ENCODE measurements around the gene TEAD3. TPM values are rescaled to one million over a fixed set of nuclear protein-coding genes. Genes with fewer than 3 reads are reported as not detected.
"Not testable (repeated sequence)": the region's sequence is repeated elsewhere in the genome, so short reads cannot be mapped to it uniquely, and the experiment has no call there.

The TEAD3 gene
- total RNA-seq, 1 donor = not detected

DNA sequence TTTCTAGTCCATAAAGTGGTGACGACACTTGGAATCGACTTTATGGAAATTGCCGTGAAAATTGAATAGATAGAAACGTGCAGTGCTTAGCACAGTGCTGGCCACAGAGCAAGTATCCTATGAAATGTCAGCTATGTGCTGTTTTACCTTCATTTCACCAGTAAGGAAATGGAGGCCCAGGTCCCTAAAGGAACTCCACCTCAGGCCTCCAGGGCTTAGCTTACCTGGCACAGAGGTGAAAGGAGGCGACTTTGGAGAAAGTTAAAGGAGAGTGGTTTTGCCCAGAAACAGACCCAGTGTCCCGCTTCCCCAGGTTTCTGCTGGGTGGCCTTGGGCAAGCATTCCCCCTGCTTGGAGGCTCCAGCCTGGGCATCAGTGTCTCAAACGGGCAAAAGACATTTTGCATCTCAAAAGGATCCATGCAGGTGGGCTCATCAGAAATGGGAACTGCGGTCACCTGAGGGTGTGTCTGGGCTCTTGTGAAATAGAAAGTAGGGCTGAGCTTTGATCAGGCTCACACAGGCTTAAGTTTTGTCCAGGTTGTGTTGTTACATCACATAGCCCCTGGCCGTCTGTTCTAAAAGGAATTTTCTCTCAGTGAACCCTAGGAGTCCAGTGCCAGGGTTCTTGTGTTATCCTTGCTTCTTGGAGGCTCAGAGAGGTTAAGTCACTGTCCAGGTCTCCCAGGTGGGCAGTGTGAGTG lies 22.6 kb upstream of the TEAD3 start:
- H3K4me1 ChIP-seq (ENCODE audit: insufficient read depth, low read length) = peaks cover 22% of the 10 kb centered on the region
- H3K4me3 ChIP-seq (ENCODE audit: low read length) = no peak overlapping the region
- no peaks in the 10 kb centered on the region for H3K9me3 ChIP-seq (ENCODE audit: low read depth, low read length)
- H3K27me3 ChIP-seq (ENCODE audit: insufficient read depth, low read length) = no peaks in the 10 kb centered on the region

DNA sequence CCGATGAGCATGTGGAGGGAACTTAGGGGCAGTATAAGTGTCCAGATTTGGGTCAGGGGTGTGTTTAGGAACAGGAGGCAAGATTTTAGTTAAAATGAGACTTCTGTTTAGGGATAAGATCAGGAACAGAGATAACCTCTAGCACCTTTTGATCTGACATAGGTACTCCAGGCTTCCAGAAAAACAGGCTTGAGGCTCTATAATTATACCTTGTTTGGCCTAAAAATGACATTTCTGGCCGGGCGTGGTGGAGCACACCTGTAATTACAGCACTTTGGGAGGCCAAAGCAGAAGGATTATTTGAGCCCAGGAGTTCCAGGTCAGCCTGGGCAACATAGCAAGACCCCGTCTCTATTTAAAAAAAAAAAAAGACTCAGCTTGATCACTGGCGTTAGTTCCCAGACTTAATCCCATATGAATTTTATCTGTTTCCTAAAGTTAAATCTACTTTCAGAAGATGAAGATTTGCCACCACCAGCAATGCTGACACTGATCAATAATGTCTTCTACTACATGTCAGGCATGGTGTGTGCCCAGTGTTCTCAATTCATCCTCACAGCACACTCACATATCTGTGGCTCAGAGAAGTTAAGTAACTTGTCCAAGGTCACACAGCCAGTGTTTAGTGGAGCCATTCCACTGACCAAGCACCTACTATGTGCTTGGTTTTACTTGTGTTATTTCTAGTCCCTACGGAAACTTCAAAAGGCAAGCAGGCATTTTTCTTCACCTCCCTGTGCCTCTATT lies 21.9 kb upstream of the TEAD3 start:
- H3K27me3 ChIP-seq (ENCODE audit: insufficient read depth, low read length) = no peaks in the 10 kb centered on the region
- H3K4me1 ChIP-seq (ENCODE audit: insufficient read depth, low read length) = peaks cover 21% of the 10 kb centered on the region
- no peak overlapping the region for H3K4me3 ChIP-seq (ENCODE audit: low read length)
- no peaks in the 10 kb centered on the region for H3K9me3 ChIP-seq (ENCODE audit: low read depth, low read length)

DNA sequence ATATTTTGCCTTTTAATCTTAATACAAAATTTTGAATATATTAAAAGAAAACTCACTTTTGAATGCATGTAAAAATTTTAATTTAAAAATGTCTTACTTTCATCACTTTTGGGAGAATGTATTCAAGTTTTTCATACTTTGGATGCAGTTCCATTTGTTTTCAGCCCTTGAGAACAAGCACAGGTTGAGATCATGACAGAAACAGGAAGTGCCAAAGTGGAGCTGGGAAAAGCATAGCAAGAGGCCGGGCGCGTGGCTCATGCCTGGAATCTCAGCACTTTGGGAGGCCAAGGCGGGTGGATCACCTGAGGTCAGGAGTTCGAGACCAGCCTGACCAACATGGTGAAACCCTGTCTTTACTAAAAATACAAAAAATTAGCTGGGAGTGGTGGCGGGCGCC lies 21.1 kb upstream of the TEAD3 start:
- H3K4me1 ChIP-seq (ENCODE audit: insufficient read depth, low read length) = peaks cover 13% of the 10 kb centered on the region
- not testable (repeated sequence) for H3K9me3 ChIP-seq (ENCODE audit: low read depth, low read length); H3K4me3 ChIP-seq (ENCODE audit: low read length); H3K27me3 ChIP-seq (ENCODE audit: insufficient read depth, low read length)

DNA sequence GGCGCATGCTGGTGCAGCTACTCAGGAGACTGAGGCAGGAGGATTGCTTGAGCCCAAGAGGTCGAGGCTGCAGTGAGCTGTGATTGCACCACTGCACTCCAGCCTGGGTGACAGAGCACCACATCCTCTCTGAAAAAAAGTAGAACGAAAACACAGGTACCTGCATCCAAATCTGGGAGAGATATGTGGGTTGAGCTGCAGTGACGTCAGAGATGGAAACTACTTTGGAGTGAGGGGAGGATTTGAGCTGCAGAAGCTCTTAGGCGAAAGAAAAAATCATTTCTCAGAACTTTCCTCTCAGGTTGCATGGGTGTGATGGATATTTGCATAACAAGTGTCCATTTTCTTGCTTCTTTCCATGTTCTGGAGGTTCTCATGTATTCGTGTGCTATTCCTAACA lies 19.8 kb upstream of the TEAD3 start:
- Histone ChIP-seq H3K4me1 (ENCODE audit: insufficient read depth, low read length) (peaks cover under 1% of the 10 kb centered on the region), H3K9me3 (ENCODE audit: low read depth, low read length) (no peaks in the 10 kb centered on the region), H3K4me3 (ENCODE audit: low read length) (no peak overlapping the region), H3K27me3 (ENCODE audit: insufficient read depth, low read length) (no peaks in the 10 kb centered on the region)

DNA sequence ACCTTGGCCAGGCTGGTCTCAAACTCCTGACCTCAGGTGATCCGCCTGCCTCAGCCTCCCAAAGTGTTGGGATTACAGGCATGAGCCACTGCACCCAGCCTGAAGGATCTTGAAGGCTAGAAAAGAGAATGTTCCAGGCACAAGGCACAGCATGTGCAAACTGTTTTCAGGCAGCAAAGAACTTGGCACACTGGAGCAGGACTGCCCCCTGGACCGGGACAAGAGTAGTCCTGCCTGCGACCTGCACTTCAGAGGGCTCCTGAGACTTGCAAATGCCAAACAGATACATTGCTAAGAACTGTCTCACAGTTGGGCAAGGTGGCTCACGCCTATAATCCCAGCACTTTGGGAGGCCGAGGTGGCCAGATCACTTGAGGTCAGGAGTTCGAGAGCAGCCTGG lies 19.1 kb upstream of the TEAD3 start:
- not testable (repeated sequence) for H3K4me1 ChIP-seq (ENCODE audit: insufficient read depth, low read length); H3K9me3 ChIP-seq (ENCODE audit: low read depth, low read length); H3K4me3 ChIP-seq (ENCODE audit: low read length); H3K27me3 ChIP-seq (ENCODE audit: insufficient read depth, low read length)

DNA sequence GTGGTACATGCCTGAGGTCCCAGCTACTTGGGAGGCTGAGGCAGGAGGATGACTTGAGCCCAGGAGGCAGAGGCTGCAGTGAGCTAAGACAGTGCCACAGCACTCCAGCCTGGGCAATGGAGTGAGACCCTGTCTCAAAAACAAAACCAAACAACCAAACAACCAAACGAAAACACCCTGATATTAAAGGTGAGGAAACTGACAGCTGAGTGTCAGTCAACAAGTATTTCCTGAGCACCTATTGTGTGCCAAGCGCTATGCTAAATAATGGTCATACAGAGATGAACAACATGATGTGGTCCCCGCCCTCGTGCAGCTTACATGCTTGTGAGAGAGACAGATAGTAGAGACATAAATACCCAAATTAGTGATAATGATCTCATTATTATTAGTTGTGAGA lies 17.7 kb upstream of the TEAD3 start:
- no peak overlapping the region for H3K4me3 ChIP-seq (ENCODE audit: low read length)
- no peaks in the 10 kb centered on the region for H3K4me1 ChIP-seq (ENCODE audit: insufficient read depth, low read length)
- H3K27me3 ChIP-seq (ENCODE audit: insufficient read depth, low read length) = peaks cover 9% of the 10 kb centered on the region
- H3K9me3 ChIP-seq (ENCODE audit: low read depth, low read length) = no peaks in the 10 kb centered on the region

DNA sequence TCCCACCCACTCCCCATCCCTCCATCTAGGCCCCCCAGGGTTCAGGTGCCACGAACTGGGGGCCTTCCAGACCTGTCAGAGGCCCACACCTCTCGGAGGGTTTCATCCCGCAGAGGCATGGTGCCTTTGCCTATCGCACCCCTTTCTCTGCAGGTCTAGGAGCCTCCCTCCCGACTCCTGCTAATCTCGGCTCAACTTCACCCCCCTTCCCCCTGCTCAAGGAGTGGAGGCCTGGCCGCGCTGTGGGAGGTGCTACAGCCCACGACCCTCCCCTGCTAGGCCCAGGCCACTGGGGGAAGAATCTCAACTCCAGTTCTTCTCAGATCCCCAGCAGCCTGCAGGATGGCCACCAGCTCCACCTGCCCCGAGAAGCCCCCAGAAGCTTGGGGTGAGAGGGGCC lies 15.9 kb upstream of the TEAD3 start, which contains the start of gene TULP1:
TSS of gene TULP1 (minus strand) at position 157 of the 400 bp plus-strand sequence. CDS start at position 119, 38 bp downstream.
- no peak within 1 kb of the TSS for H3K4me3 ChIP-seq (ENCODE audit: low read length)
- H3K4me1 ChIP-seq (ENCODE audit: insufficient read depth, low read length) = no peaks in the 10 kb centered on the region
- no peaks in the 10 kb centered on the region for H3K9me3 ChIP-seq (ENCODE audit: low read depth, low read length)
- peaks cover 9% of the 10 kb centered on the region for H3K27me3 ChIP-seq (ENCODE audit: insufficient read depth, low read length)

DNA sequence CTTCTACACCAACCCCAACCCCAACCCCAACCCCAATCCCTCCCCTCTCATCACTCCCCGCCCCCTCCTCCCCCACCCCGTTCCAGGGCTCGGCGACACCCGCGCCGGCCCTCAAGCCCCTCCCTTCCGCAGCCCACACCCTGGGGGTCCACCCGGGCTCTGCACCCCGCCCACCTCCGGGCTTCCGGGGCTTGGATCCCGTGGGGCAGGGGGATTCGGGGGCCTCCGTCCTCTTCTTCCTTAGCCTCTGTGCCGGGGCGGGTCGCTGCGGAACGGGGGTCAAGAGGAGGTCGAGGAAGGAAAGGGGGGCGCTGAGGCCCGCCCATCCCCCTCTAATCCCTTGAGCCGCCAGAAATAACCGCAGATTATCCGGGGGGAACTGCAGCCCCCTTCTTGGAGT lies 15.1 kb upstream of the TEAD3 start:
- no peak overlapping the region for H3K4me3 ChIP-seq (ENCODE audit: low read length)
- peaks cover 9% of the 10 kb centered on the region for H3K27me3 ChIP-seq (ENCODE audit: insufficient read depth, low read length)
- H3K4me1 ChIP-seq (ENCODE audit: insufficient read depth, low read length) = no peaks in the 10 kb centered on the region
- no peaks in the 10 kb centered on the region for H3K9me3 ChIP-seq (ENCODE audit: low read depth, low read length)

DNA sequence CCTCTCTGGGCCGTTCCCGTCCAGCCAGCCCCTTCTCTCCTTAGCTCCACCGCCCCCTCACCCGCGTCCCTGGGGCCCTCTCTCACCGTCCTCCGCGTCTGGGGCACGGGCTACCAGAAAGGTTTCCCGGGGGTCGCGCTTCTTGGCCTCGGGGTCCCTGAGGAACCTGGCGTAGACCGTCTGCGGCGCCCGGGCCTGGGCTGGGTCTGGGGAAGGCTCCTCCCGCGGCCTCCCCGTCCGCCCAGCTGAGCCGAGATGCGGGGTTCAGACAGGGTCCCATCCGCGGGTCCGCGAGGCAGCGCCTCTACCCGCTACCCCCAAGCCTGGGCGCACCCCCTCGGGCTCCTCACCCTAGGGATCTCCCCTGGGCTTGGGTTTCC lies 14.7 kb upstream of the TEAD3 start:
- peaks cover 9% of the 10 kb centered on the region for H3K27me3 ChIP-seq (ENCODE audit: insufficient read depth, low read length)
- no peak overlapping the region for H3K4me3 ChIP-seq (ENCODE audit: low read length)
- no peaks in the 10 kb centered on the region for H3K4me1 ChIP-seq (ENCODE audit: insufficient read depth, low read length)

DNA sequence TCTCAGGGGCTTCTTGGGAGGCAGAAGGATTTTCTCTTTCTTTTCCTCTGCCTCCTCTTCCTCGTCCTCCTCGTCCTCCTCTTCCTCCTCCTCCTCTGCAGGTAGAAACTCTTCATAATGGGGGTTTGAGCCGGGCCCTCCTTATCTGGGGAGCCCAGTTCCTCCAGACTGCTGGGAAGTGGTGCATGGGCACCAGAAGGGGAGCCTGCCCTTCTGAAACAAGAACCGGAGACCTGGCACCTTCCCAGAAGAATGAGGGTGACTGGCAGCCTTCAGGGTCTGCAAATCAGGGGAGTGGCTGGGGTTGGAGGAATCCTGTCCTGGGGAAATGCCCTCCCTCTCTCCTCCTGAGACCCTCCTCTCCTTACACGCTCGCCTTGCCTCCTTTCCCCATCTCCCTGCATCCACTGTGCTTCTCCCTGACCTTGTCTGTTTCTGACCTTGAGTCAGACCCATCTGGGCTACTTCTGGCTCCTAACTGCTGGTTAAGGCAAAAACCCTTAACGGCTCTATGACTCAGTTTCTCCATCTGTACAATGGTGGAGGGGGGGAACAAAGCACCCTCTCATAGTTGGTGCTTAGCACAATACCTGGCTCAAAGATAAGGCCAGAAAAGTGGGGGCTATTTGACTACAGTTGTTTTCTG lies 14.2 kb upstream of the TEAD3 start:
- Histone ChIP-seq H3K4me3 (ENCODE audit: low read length) (no peak overlapping the region), H3K4me1 (ENCODE audit: insufficient read depth, low read length) (no peaks in the 10 kb centered on the region), H3K27me3 (ENCODE audit: insufficient read depth, low read length) (peaks cover 9% of the 10 kb centered on the region), H3K9me3 (ENCODE audit: low read depth, low read length) (no peaks in the 10 kb centered on the region)

More for the DNA sequence above, 14.7 kb upstream of the TEAD3 start:
- H3K9me3 ChIP-seq (ENCODE audit: low read depth, low read length) = no peaks in the 10 kb centered on the region

DNA sequence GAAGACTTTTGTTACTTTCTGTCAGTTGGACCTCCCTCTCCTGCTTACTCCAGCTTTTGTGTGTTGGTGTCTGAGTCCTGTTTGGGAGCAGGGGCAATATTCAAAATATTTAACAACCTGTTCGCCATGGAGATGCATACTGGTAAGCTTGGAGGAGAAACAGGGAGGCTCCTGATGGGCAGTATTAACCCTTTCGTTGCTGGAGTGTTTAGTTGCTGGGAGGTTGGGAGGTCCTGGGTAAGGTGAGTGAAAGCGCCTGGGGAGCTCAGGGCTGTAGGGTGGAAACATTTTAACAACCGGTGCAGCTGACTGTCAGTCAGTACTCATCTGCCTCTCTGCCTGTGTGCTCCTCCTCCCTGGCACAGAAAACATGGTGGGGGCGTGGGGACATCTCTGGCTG lies 11.7 kb upstream of the TEAD3 start:
- no peaks in the 10 kb centered on the region for H3K4me1 ChIP-seq (ENCODE audit: insufficient read depth, low read length)
- peaks cover 11% of the 10 kb centered on the region for H3K27me3 ChIP-seq (ENCODE audit: insufficient read depth, low read length)
- H3K9me3 ChIP-seq (ENCODE audit: low read depth, low read length) = no peaks in the 10 kb centered on the region
- H3K4me3 ChIP-seq (ENCODE audit: low read length) = no peak overlapping the region

DNA sequence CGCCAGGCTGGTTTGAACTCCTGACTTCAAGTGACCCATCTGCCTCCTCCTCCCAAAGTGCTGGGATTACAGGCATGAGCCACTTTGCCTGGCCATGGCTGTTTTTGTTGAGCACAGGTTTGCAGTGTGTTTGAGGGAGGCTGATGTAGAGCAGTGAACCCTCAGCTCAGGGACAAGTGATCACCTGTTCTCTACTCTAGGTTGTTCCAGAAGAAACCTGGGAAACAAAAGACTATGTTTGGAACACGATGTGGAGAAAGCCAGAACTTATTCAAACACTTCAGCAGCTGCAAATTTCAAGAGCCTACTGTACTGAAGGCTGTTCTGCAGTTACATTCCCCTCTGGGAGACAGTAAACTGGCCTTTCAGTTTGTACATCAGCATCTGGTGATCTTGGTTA lies 11.1 kb upstream of the TEAD3 start:
- no peaks in the 10 kb centered on the region for H3K4me1 ChIP-seq (ENCODE audit: insufficient read depth, low read length)
- H3K9me3 ChIP-seq (ENCODE audit: low read depth, low read length) = no peaks in the 10 kb centered on the region
- no peak overlapping the region for H3K4me3 ChIP-seq (ENCODE audit: low read length)
- peaks cover 15% of the 10 kb centered on the region for H3K27me3 ChIP-seq (ENCODE audit: insufficient read depth, low read length)

DNA sequence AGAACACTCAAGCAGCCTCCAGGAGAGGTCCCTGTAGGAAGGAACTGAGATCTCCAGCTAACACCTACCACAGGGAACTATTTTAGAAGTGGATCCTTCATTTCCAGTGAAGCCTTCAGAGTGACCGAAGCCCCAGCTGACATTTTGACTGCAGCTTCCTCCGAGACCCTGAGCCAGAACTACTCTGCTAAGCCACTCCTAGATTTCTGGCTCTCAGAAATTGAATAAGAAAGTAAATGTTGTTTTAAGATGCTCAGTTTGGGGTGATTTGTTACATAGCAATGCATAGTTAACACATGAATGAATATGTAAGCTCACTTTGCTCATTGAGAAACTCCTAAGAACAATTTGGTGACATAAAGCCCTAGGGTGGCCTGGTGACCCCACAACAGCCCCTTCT lies 10.3 kb upstream of the TEAD3 start:
- Histone ChIP-seq H3K4me3 (ENCODE audit: low read length) (no peak overlapping the region), H3K27me3 (ENCODE audit: insufficient read depth, low read length) (peaks cover 15% of the 10 kb centered on the region), H3K9me3 (ENCODE audit: low read depth, low read length) (no peaks in the 10 kb centered on the region), H3K4me1 (ENCODE audit: insufficient read depth, low read length) (no peaks in the 10 kb centered on the region)

DNA sequence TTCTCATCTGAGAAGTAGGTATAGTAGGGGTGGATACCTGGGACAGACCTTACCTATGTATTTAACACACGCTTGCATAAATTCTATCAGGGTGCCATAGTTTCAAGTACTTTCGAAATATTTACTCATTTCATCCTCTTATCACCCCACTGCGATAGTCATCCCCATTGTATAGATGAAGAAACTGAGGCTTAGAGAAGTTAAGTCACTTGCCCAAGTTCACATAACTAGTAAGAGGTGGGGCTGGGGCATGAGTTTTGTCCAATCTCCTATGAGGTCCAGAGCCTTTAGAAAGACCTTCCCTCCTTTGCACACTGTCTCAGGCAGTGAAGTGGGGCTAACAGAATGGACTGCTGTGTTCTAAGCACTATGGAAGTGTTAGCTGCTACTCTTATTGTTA lies 9.7 kb upstream of the TEAD3 start:
- no peaks in the 10 kb centered on the region for H3K4me1 ChIP-seq (ENCODE audit: insufficient read depth, low read length)
- H3K27me3 ChIP-seq (ENCODE audit: insufficient read depth, low read length) = peaks cover 15% of the 10 kb centered on the region
- no peaks in the 10 kb centered on the region for H3K9me3 ChIP-seq (ENCODE audit: low read depth, low read length)
- no peak overlapping the region for H3K4me3 ChIP-seq (ENCODE audit: low read length)

DNA sequence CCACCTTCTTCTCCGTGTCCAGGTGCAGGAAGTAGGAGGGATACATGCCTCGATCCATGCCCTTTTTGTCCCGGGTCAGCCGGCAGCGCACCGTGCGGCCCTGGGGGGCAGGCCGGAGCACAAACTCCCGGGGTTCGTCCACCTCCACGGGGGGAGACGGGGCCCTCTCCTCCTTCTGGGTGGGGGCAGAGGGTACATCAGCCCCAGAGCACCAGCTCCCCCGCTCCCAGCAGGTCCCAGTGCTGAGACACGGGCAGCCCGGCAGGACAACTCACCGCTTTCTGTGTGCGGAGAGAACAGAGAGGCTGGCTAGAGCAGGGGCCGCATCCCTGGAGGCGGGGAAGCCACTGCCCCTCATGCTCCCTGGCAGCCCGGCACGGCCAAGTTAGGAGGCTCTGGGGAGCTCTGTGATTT lies 9.1 kb upstream of the TEAD3 start:
- Histone ChIP-seq H3K4me1 (ENCODE audit: insufficient read depth, low read length) (no peaks in the 10 kb centered on the region), H3K9me3 (ENCODE audit: low read depth, low read length) (no peaks in the 10 kb centered on the region), H3K4me3 (ENCODE audit: low read length) (no peak overlapping the region), H3K27me3 (ENCODE audit: insufficient read depth, low read length) (peaks cover 11% of the 10 kb centered on the region)
